Osteoblast (primary cell): ENCODE measurements around the gene JPH2. TPM values are rescaled to one million over a fixed set of nuclear protein-coding genes. Genes with fewer than 3 reads are reported as not detected.

Experiments
- DNase-seq: peaks from one replicate; pipeline ENCODE4 v3.0.0; 2011; ENCODE audit warnings: low spot score, mixed read lengths; ENCODE audit not compliant: insufficient read length; ENCODE audit errors: missing footprints
- H2AFZ ChIP-seq: 2 replicates; pipeline ENCODE4 v1.6.0; 2011; ENCODE audit warnings: mild to moderate bottlenecking, low read length
- H3K27ac ChIP-seq: 2 replicates; pipeline ENCODE4 v1.5.1; 2011; ENCODE audit warnings: mild to moderate bottlenecking, low read depth, low read length, moderate library complexity
- H3K27me3 ChIP-seq: 2 replicates; pipeline ENCODE4 v1.6.0; 2012; ENCODE audit warnings: mild to moderate bottlenecking, control low read depth, inconsistent platforms, low read length, moderate library complexity; ENCODE audit not compliant: insufficient read depth
- H3K36me3 ChIP-seq: 2 replicates; pipeline ENCODE4 v1.5.1; 2011; ENCODE audit warnings: mild to moderate bottlenecking, low read length, control low read depth, moderate library complexity; ENCODE audit not compliant: insufficient read depth
- H3K4me1 ChIP-seq: 2 replicates; pipeline ENCODE4 v1.5.1; 2011; ENCODE audit warnings: mild to moderate bottlenecking, low read length, control low read depth, moderate library complexity; ENCODE audit not compliant: insufficient read depth
- H3K4me2 ChIP-seq: 2 replicates; pipeline ENCODE4 v1.6.0; 2011; ENCODE audit warnings: mild to moderate bottlenecking, low read length; ENCODE audit not compliant: insufficient read depth
- H3K4me3 ChIP-seq: fragments of 200-600 bp; sonication (generic); 3 replicates; pipeline ENCODE4 v1.5.1; 2012; ENCODE audit warnings: mild to moderate bottlenecking, low read length, inconsistent platforms; ENCODE audit not compliant: insufficient read depth
- H3K79me2 ChIP-seq: 2 replicates; pipeline ENCODE4 v1.6.0; 2012; ENCODE audit warnings: mild to moderate bottlenecking, low read length, control low read depth, inconsistent platforms; ENCODE audit not compliant: insufficient read depth
- H3K9me3 ChIP-seq: 2 replicates; pipeline ENCODE4 v1.5.1; 2011; ENCODE audit warnings: low read depth, low read length, control low read depth
- H4K20me1 ChIP-seq: 2 replicates; pipeline ENCODE4 v1.6.0; 2012; ENCODE audit warnings: mild to moderate bottlenecking, low read length, control low read depth; ENCODE audit not compliant: insufficient read depth
- CTCF ChIP-seq: IDR thresholded peaks from 2 replicates; pipeline ENCODE4 v1.5.1; 2011; ENCODE audit warnings: mild to moderate bottlenecking, low read depth, low read length, moderate library complexity; ENCODE audit errors: extremely low read depth
- total RNA-seq: library from RNA; depleted of rRNA; stranded (reverse); fragments of >200 nt; gene quantifications from 2 replicates; pipeline ENCODE4 v1.2.3, GENCODE V29; 2012

The JPH2 gene
- total RNA-seq, 1 donor, result 2.2 TPM

GRCh38 chr20:44098256-44098630, 88.7 kb downstream of the JPH2 start:
- Histone ChIP-seq H3K27me3 (peaks cover 9% of the 10 kb centered on the region), H3K4me1 (no peaks in the 10 kb centered on the region), H2AFZ (no peak overlapping the region), H4K20me1 (no peaks in the 10 kb centered on the region), H3K4me2 (no peak overlapping the region), H3K79me2 (no peaks in the 10 kb centered on the region), H3K9me3 (no peaks in the 10 kb centered on the region), H3K27ac (no peak overlapping the region), H3K4me3 (no peak overlapping the region), H3K36me3 (no peaks in the 10 kb centered on the region)
- no peak for TF ChIP-seq CTCF
- DNase-seq, result no peak

- Histone ChIP-seq H3K4me3 (no peak overlapping the region), H4K20me1 (no peaks in the 10 kb centered on the region), H3K4me1 (no peaks in the 10 kb centered on the region), H2AFZ (no peak overlapping the region), H3K4me2 (no peak overlapping the region), H3K27ac (no peak overlapping the region), H3K79me2 (no peaks in the 10 kb centered on the region), H3K9me3 (no peaks in the 10 kb centered on the region), H3K27me3 (peaks cover 8% of the 10 kb centered on the region), H3K36me3 (no peaks in the 10 kb centered on the region)
- no peak for TF ChIP-seq CTCF
- no peak for DNase-seq
These were observed 89.3 kb downstream of the JPH2 start for GRCh38 chr20:44097521-44098255.

- Histone ChIP-seq H3K4me3 (no peak overlapping the region), H4K20me1 (no peaks in the 10 kb centered on the region), H3K79me2 (no peaks in the 10 kb centered on the region), H3K4me2 (no peak overlapping the region), H3K9me3 (no peaks in the 10 kb centered on the region), H3K27ac (no peak overlapping the region), H3K27me3 (peaks cover 8% of the 10 kb centered on the region), H3K36me3 (no peaks in the 10 kb centered on the region), H2AFZ (no peak overlapping the region), H3K4me1 (no peaks in the 10 kb centered on the region)
- DNase-seq, result no peak
- no peak for TF ChIP-seq CTCF
These were observed 91.2 kb downstream of the JPH2 start for GRCh38 chr20:44095831-44096230.

- no peak overlapping the region for H3K4me3 ChIP-seq
- H4K20me1 ChIP-seq, result no peaks in the 10 kb centered on the region
- no peaks in the 10 kb centered on the region for H3K9me3 ChIP-seq
- no peak for TF ChIP-seq CTCF
- H3K27me3 ChIP-seq, result peaks cover 3% of the 10 kb centered on the region
- H2AFZ ChIP-seq, result no peak overlapping the region
- H3K27ac ChIP-seq, result no peak overlapping the region
- no peaks in the 10 kb centered on the region for H3K36me3 ChIP-seq
- no peaks in the 10 kb centered on the region for H3K79me2 ChIP-seq
- peaks cover 2% of the 10 kb centered on the region for H3K4me1 ChIP-seq
- no peak overlapping the region for H3K4me2 ChIP-seq
- DNase-seq, result no peak
These were observed 93.8 kb downstream of the JPH2 start for GRCh38 chr20:44093249-44093582.
